HG03025 (cell line): ENCODE measurements around the gene HOXA5.

Experiments used
- ATAC-seq: cut with Tn5 transposase; IDR thresholded peaks from one replicate; pipeline ENCODE4 v1.9.1; 2021; ENCODE audit warnings: mild to moderate bottlenecking, moderate library complexity; ENCODE audit not compliant: unreplicated experiment, low FRiP score

The HOXA5 gene

DNA sequence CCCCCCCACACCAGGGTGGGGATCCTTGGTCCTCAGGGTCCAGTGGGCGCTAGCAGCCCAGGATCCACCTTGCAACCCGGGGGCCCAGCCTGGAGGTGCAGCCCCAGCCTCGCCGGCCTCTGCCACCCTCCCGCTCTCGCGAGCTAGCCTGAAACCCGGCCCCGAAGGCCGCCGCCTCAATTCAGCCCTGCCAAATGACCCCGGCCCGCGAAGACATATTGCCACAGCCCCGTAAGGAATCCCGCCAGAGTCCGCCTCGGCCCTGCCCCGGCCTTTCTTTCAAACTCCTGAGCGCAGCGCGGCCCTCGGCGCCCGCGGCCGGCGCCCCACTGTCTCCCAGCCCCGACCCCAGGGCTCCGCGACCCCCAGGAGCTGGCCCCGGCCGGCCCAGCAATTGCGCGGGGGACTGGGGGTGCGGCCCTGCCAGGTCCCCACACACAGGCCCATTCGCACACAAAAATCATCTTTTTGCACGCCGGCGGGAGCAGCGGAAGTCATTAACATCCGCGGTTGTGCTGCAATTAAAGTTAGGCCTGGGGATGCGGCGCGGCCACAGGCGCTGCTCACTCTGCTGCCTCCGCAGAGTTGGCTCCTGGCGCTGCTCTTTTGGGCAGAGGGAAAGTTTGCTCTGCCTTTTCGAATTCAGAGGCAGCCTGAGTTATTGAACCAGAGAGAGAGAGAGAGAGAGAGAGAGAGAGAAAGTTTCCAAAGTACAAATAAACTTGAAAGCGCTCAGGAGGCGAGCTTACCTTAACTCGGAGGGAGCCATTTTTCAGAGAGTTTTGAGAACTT lies 4.0 kb downstream of the HOXA5 start:
- no peak for ATAC-seq

DNA sequence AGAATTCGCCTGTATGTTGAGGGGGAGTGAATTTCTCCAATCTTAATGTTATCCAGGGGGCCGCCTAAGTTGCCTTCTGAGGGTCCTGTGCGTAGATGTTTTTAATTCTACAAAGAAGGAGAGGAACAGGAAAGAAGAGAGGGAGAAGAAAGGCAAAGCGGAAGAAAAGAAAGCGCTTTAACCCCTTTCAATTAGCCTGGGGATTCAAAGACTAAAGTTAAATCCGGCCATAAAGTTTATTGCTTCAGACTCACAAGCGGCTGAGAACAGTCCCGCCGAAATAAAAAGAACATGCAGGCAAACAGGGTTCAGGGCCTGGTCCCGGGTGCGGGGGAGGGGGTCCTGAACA lies 4.5 kb downstream of the HOXA5 start:
- no peak for ATAC-seq

DNA sequence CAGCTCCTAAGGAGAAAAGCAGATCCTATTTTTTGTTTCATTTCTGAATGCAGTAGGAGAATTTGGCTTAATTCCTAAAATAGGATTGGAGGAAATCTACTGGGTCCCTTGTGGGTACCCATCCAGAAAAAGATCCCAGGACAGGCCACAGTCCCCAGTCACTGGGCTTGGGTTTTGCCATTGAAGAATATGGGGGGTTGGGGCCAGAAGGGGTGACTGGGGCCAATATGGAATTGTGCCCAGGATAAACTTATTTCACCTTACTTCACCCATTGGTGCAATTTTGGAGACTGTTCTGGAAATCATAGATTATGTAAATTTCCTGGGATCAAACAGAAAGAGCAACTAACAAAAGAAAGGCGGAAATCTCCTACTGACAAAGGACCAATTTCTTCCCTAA lies 5.0 kb downstream of the HOXA5 start:
- ATAC-seq: no peak

GRCh38 chr7:27137640-27138315 lies 5.7 kb downstream of the HOXA5 start:
- ATAC-seq: no peak

GRCh38 chr7:27134392-27134791 lies 9.1 kb downstream of the HOXA5 start:
- no peak for ATAC-seq

- ATAC-seq: no peak
Measured at GRCh38 chr7:27133409-27134231, 9.9 kb downstream of the HOXA5 start.

GRCh38 chr7:27132978-27133377 lies 10.5 kb downstream of the HOXA5 start:
- no peak for ATAC-seq

- no peak for ATAC-seq
Measured at GRCh38 chr7:27132214-27132613, 11.3 kb downstream of the HOXA5 start.

DNA sequence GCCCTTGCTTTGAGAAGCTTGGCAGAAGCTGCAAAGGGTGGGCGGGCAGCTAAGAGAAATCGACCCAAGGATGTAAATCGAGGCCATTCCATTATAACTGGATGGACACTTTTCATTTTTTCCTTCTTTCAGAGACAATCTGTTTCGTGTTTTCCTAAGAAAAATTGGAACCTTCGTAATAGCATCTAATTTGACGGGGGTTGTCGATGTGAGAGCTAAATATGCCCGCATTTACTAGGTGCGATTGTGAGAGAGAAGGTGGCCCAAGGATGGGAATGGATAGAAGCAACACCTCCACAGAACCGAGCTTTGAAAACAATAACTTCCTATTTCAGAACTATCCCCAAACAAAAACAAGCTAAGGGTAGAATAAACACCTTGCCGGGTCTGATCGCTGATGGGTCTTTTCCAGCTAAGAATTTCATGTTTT lies 12.1 kb downstream of the HOXA5 start:
- no peak for ATAC-seq

DNA sequence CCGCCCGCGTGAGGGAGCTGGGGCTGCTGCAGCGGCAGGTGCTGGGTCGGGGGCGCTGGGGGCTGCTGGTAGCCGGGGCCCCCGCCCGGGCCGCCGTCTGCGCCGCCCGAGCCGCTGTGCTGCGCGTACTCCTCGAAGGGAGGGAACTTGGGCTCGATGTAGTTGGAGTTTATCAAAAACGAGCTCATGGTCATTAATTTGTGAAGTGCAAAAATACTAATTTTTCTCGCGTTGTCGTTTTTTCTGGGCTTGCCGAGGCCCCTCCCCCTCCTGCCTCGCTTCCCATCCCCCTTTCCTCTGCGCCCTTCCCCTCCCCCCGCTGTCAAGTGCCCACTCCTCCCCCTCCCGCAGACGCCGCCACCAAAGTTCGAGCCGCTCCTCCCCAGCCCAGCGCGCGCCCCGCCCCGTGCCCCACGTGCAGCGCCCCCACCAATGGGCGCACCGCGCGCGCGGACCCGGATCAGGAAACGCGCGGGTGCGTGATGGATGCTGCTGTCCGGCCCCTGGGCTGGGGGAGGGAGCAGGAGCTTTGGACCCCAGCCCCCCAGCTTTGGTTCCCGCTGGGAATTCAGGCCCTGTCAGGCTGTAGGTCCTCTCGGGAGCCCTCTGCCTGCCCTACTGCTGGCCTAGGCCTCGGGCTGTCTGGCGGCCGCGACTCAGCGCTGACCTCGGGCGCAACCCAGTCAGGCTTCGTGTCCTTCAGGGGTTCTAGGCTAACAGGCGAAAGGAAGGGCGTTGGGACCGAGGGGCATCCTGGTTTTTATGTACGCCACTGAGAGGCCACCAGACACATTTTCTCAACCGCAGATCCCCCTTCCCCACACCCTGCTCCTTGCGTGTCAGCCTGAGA lies 12.7 kb downstream of the HOXA5 start, which contains the start of gene HOXA4:
Gene HOXA4, minus strand, starts transcription at position 218 of the 850 bp plus-strand sequence. Its CDS starts 24 bp downstream, at position 194.
- ATAC-seq: no peak

DNA sequence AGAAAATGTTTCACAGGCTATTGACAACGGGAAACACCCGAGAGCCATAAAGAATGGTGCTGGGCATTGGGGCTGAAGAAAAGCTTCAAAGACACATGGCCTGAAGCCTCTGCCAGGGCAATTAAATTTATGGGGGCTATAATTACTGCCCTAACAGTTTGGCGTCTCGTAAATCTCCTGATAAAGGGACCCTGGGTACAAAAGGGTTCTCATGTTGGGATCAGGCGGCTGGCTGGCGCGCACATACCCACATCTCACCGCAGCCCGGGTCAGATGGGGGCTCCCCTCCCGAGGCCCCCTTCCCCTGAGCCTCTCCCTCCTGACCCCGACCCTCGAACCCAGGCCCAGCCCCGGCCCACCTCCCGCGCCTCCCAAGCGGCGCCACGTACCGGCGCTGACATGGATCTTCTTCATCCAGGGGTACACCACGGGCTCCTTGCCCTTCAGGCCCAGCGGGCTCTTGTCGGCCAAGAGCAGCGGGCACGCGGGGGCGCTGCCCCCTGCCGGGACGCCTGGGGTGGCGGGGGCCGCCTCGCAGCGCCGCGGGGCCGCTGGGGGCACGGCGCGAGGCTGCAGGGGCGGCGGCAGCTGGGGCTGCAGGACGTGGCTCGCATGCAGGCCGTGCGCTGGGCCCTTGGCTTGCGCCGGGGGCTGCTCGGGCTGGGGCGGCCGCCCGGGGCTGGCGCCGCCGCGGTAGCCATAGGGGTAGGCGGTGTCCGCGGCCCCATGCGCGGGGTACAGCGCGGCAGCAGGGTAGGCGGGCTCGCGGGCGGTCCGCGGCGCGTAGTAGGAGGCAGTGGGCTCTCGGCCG lies 13.5 kb downstream of the HOXA5 start:
- no peak for ATAC-seq

DNA sequence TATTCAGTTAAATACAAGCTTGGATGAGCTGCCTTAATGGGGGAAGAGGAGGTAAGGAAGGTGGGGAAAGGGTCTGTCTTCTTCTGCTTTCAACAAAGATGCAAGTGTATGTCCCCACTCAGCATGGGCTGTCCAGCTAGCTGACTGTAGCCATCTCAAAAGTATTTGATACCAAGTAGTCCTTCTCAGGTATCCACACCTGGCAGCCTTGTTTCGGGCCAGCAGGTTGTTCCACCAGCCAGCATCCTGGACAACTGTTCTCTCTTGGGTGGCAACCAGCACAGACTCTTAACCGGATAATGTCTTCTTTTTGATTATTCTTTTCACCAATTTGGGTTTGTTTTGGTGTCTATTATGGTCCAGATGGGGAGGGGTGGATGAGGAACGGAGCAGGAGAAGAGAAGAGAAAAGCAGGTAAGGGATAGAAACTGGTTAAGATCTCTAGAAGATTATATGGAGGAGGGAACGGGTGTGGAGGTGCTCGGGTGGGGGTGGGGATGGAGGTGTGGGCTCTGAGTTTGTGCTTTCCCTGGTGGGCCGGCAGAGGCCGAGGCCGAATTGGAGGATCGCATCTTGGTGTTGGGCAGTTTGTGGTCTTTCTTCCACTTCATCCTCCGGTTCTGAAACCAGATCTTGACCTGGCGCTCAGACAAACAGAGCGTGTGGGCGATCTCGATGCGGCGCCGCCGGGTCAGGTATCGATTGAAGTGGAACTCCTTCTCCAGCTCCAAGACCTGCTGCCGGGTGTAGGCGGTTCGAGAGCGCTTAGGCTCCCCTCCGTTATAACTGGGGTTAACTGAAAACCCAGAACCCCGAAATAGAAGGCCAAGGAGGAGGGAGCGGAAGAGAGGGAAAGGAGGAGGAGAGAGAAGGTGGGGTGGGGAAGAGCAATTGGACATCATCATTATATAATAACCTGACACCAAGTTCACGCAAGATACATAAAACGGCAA lies 14.4 kb downstream of the HOXA5 start:
- ATAC-seq: no peak

GRCh38 chr7:27128034-27128433 lies 15.4 kb downstream of the HOXA5 start:
- ATAC-seq: no peak

GRCh38 chr7:27126596-27127327 lies 16.7 kb downstream of the HOXA5 start:
- no peak for ATAC-seq

GRCh38 chr7:27125986-27126394 lies 17.5 kb downstream of the HOXA5 start:
- ATAC-seq: no peak

DNA sequence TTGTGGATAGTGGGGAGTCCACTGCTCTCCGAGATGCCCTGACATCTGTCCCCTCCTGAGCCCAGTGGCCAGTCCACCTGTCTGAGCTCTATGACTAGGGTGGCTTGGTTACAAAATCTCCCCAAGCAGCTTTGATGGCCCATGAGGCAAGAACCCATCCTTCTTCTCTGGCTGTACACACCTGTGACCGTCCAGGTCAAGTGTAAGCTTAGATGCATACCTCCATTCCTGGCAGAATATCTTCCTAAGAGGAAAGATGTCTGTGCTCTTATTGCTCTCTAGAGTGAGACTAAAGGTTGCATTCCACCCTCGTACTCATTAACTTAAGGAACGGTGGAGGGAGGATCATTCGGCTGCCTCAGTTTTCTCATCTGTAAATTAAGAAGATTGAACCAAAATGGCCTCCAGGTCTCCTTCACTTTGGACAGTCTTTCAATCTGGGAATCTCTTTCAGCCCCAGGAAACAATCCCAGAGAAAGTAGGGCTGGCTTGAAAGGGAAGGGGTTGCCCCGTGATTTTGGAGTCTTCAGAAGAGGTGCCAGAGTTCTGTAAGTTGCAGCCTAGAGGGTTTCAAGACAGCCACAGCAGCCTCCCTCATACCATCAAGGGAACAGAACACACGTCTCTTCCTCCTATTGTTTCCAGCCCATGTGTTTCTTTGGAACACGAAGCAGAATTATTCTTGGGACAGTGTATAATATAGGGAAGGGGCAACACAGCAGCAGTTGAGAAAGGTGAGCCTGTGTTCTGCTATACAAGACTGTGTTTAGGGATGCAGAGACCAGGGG lies 18.4 kb downstream of the HOXA5 start:
- no peak for ATAC-seq
